Measurements from ENCODE around the gene LCN15. TPM values are rescaled to one million over a fixed set of nuclear protein-coding genes. Genes with fewer than 3 reads are reported as not detected.
"Not testable (repeated sequence)": the region's sequence is repeated elsewhere in the genome, so short reads cannot be mapped to it uniquely, and the experiment has no call there.

LCN15 gene
- total and polyA plus RNA-seq, 8 donors = not detected

- no peak for TF ChIP-seq POLR2A (IDR thresholded peaks at IDR 0.05)
- no peak for TF ChIP-seq POLR2AphosphoS5 (IDR thresholded peaks at IDR 0.05)
- TF ChIP-seq CTCF (IDR thresholded peaks at IDR 0.05) = no peak
- TF ChIP-seq EP300 (IDR thresholded peaks at IDR 0.05) = no peak
- H3K27ac ChIP-seq = no peak overlapping the region
- H3K4me3 ChIP-seq = no peak overlapping the region
- H3K36me3 ChIP-seq = no peaks in the 10 kb centered on the region
- H3K27me3 ChIP-seq = peaks cover 0 to 24% (median 0%) of the 10 kb centered on the region in 3 donors
- intact Hi-C loops (cut with DNase I; ENCODE audit: low total_unique reads) = no loop called here
- DNase-seq = no peak
- 65 to 79% (median 68%) methylated on average over 3 of the region's 3 CpGs for WGBS, 5 donors
- peaks cover 0 to 7% (median 6%) of the 10 kb centered on the region in 4 donors for H3K9me3 ChIP-seq
- H3K4me1 ChIP-seq = peaks cover 0 to 4% (median 2%) of the 10 kb centered on the region in 4 donors
These were observed 7.6 kb upstream of the LCN15 start for GRCh38 chr9:136771907-136772415.

DNA sequence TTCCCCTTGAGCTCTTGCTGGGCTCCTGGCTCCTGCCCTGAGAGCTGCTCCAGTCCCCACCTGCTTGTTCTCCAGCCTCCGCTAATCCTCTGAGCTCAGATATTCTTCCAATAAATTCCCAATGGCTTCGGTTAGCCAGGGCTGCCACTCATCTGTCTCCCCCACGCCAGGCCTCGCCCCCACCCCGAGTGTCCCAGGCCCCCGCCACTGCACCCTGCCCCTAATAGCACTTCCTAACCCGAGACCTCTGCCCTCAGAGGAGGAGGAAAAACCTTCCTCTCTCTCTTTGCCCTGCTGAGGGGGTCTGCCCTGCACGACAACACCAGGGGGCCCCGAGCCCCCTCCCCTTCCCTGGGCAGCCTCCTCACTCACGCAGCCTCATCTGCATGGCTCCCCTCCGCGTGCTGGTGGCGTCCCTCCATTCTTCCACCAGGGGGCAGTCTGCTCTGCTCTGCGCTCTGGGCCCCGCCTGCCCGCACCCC, 5.4 kb upstream of the LCN15 start:
- intact Hi-C loops (cut with DNase I; ENCODE audit: low total_unique reads) = no loop called here
- H3K27me3 ChIP-seq = peaks cover 0 to 36% (median 0%) of the 10 kb centered on the region in 3 donors
- no peak overlapping the region for H3K4me3 ChIP-seq
- peaks cover 0 to 4% (median 4%) of the 10 kb centered on the region in 4 donors for H3K4me1 ChIP-seq
- DNase-seq = peak in 1 of 2 donors; percentile 64
- WGBS, 5 donors = 5 to 14% (median 10%) methylated on average over 14 to 16 of the region's 16 CpGs
- no peak for TF ChIP-seq EP300 (IDR thresholded peaks at IDR 0.05)
- TF ChIP-seq CTCF (IDR thresholded peaks at IDR 0.05) = peak in 4 of 7 experiments; percentile 24 to 58 (median 46)
- H3K27ac ChIP-seq = no peak overlapping the region
- peaks cover 0 to 7% (median 6%) of the 10 kb centered on the region in 4 donors for H3K9me3 ChIP-seq
- no peaks in the 10 kb centered on the region for H3K36me3 ChIP-seq

- H3K4me1 ChIP-seq = peaks cover 0 to 14% (median 13%) of the 10 kb centered on the region in 4 donors
- WGBS, 5 donors = 39 to 50% (median 41%) methylated on average over 13 to 18 of the region's 18 CpGs
- H3K9me3 ChIP-seq; H3K27ac ChIP-seq; intact Hi-C loops (cut with DNase I; ENCODE audit: low total_unique reads); H3K36me3 ChIP-seq; H3K4me3 ChIP-seq: not testable (repeated sequence)
- peaks cover 0 to 67% (median 12%) of the 10 kb centered on the region in 3 donors for H3K27me3 ChIP-seq
- peak; percentile 50 to 66 for DNase-seq
- peak in 2 of 7 experiments; percentile 21 to 42 for TF ChIP-seq CTCF (IDR thresholded peaks at IDR 0.05)
These were observed 2.2 kb upstream of the LCN15 start for GRCh38 chr9:136766410-136767120.

- WGBS, 5 donors = 67 to 76% (median 72%) methylated on average over 14 of the region's 14 CpGs
- H3K27ac ChIP-seq = peak overlapping the region in 1 of 5 donors; percentile 26
- peaks cover 0 to 74% (median 12%) of the 10 kb centered on the region in 3 donors for H3K27me3 ChIP-seq
These were observed 1.6 kb upstream of the LCN15 start for GRCh38 chr9:136765745-136766409.

More at GRCh38 chr9:136765745-136766409, 1.6 kb upstream of the LCN15 start:
- intact Hi-C loops (cut with DNase I; ENCODE audit: low total_unique reads); DNase-seq; H3K9me3 ChIP-seq; H3K36me3 ChIP-seq; H3K4me3 ChIP-seq: not testable (repeated sequence)
- peaks cover 0 to 19% (median 15%) of the 10 kb centered on the region in 4 donors for H3K4me1 ChIP-seq

Measured in stomach (tissue), 9 donors.